Measurements from ENCODE around the gene MAFG.

MAFG gene

DNA sequence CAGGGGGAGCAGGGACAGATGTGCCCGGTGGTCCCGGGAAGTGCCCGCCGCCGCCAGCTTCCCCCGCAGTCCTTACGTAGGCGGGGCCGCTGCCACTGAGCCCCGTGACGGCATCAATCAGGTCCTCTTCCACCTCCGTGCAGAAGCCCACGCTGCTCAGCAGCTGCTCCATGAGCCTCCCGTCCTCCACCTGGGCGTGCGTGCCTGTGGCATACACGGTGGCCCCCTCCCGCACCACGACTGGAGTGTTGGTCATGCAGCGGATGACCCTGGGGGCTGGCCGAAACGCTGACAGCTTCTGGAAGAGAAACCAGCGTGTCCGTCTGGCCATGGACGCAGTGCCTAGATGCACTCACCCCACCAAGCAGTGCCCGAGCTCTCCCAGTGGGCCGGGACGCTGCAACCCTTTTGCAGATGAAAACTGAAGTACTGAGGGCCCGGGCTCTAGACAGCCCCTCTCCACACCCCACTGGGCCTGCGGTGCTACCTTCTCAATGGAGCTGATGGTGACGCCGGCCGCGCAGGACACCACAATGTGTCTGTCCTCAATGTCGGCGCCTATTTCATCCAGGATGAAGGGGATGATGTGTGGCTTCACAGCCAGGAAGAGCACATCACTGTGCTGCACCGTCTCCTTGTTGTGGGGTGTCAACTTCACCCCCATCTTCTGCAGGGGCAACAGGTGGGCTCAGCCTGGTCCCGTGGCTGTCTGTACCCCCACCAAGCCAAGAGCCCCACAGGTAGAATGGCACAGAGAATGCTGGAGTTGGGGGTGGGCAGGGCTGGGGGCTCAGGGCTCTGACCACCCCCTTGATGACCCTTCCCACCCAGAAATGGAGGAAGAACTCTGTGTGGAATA, 7.5 kb upstream of the MAFG start:
- DNase-seq, result no peak

DNA sequence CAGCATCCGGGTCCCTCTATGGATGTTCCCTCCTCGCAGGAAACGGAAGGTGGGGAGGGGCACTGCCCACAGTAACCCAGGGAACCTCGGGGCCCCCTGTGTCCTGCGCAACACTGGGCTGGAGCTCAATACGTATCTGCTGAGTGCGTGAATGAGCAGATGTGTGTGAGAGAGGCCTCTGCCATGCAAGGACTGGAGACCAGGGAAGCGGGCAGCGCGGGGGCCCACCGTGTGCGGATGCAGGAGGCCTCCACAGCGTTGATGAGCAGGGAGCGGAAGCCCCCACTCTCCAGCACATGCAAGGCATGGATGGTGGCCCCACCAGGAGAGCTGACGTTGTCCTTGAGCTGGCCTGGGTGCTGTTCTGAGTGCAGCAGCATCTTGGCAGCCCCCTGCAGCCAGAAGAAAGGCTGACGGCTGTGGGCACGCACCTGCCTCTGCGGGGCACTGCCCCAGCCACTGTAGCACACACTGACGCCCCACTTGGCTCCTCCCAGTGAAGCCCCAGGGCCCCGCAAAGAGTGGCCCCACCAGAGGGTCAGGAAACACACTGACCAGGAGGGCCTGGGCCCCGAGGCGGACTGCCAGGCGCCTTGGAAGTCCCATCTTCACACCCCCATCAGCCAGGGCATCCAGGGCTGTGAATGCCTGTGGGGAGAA, 6.7 kb upstream of the MAFG start:
- no peak for DNase-seq

DNA sequence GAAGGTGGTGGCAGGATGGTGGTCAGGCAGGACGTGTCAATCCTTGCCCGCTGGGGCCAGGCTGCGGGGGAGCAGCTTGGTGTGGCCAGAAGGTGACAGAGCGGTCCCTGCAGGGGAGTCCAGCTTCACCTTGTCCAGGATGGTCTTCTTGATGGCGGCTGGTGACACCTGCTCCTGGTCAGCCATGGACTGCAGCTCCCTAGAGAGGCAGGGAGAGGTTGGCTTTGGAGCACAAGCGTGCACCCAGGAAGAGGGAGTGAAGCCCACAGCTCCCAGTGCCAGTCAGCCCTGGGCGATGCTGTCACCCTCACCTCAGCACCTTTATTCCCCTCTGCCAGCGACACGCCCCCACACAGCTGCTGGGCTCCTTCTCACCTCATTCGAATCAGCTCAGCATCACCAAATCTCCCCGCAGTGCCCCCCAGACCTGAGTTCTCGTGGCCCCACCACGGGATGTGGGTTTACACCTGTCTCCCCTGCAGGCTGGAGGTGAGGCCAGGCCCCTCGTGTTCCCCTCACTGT, 5.7 kb upstream of the MAFG start:
- no peak for DNase-seq

DNA sequence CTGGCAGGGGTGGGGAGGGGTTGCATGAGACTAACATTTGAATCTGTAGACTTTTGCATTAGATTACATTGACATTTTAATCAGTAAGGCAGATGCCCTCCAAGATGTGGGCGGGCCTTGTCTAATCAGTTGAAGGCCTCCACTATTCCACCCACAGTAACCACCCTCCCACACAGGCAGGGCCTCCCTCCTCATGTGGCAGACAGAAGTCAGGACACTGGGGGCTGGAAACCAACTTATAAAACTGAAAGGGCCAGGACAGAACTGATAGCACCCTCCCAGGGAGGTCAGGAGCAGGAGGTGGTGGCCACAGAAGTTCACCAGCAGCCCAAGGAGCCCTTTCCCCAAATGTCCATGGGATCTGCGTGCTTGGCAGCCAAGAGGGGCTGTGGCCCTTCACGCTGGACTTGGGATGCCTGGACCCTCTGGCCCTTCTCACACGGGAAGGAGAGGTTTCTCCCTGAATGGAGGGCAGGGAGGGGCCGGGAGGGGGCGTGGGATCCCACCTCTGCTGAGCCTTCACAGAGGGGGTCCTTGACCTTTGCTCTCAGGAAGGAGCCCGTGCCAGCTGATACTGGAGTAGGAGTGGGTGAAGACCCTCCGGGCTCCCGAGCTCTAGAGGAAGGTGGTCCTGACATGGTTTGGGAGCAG, 4.9 kb upstream of the MAFG start:
- no peak for DNase-seq

DNA sequence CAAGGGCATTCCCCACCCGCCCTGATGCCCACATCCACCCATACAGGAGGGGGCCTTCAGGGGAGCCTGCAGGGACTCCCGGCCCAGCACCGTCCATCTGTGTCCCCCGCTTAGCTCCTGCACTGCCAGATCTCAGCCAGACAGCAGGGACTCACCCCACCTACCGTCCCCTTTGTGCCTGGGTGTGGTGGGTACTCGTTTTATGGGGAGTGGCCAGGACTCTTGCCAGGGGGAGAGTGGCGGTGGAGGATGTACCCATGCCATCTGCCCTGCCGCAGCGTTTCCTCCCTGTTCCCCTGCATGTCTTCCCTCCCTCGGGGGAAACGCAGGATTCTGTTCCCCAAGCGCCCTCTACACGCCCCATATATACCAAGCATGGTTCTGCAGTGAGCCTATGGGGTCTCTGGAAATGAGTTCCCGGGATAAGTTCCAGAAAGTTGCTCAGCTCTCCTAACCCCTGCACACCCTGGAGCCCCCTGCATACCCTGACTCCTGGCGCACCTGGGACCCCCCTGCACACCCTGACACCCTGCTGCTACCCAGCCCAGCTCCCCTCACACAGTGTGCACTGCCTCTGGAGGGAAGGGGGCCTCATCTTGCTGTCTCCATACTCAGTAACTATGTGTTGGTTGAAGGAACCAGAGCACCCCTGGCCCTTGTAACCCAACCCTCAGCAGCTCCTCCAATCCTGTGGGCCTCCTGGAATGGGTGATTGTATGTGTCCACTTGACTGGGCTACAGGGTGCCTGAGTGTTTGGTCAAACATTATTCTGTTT, 4.2 kb upstream of the MAFG start:
- DNase-seq, result no peak

DNA sequence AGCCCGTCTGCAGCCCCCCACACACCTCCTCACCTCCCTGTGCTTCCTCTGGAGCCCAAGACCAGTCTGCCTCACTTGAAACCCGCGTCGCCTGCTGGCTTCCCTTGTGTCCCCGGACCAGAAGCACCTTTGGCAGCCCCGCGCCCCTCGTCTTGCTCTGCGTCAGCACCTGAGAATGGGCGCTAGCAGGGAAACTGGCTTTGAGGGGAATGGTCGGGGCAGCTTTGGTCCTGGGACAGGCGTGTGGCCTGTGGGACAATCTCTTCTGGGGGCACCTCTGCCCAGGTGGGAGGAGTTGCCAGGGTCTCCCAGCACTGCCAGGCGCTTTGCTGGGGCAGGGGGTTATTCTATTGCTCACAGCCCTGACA, 3.6 kb upstream of the MAFG start:
- DNase-seq, result peak; percentile 41

DNA sequence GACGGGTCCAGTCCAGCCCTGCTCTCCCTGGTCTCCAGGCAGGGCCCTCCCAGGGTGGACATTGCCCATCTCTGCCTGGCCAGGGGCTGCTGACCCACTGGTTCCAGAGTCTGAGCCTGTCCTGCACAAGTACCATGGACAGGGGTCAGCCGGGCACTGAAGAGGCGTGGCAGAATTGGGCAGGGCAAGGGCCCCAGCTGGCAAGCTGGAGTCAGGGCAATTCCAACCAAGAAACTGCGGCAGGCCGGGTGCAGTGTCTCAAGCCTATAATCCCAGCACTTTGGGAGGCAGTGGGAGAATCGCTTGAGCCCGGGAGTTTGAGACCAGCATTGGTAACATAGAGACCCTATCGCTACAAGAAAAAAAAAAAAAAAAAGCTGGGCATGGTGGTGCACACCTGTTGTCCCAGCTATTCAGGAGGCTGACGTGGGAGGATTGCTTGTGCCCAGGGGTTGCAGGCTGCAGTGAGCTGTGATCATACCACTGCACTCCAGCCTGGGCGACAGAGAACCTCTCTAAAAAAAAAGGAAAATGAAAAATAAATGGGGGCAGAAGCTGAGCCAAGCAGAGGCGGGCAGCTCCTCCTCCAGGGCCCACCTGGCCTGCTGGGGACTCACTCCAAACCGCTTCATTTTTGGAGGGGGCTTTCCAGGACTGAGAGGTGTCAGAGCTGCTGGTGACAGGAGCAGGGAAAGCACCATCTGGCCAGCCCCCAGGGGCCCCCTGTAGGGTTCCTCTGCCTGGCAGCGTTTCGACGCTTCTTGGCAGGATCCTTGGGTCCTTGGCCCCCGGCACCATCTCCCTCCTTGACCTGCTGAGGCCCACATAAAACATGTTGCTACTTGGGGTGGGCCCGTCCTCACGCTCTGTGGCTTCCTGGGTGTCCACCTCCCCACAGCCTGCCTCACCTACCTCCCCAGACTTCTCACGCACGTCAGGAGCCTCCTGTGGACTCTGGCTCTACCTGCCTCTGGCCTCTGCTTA, 2.9 kb upstream of the MAFG start:
- peak; percentile 48 for DNase-seq

DNA sequence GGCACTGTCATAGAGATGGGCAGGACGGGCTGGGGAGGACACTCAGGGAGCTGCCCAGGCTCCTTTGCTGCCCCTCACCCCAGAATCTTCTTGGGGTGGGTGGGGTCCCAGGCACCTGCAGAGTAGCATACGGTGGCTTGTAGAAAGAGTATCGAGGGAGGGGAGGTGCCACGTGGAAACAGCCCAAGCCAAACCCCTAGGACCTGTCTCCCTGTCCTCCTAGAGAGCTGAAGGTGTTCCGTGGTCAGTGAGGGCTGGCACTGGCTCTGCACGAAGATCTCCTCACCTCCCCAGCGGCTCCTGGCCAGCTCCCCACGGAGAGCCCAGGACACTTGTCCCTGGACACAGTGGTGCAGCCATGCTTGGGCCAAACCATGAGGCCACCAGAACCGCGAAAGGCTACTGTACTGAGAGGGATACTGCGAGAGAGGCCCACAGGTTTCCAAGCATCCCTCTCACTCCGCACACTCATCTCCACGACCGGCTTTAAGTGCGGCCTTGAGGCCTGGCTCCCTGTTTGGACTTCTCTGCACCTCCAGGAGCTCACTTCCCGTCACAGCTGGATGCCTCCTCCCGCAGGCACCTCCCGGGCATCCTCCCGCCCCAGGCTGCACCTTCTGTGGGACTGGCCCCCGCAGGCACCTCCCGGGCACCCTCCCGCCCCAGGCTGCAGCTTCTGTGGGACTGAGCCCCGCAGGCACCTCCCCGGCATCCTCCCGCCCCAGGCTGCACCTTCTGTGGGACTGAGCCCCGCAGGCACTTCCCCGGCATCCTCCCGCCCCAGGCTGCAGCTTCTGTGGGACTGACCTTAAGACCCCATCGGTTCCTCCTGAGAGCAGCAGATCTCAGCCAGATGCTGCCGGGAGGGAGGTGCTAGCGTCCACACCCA, 2.0 kb upstream of the MAFG start:
- DNase-seq, result no peak

DNA sequence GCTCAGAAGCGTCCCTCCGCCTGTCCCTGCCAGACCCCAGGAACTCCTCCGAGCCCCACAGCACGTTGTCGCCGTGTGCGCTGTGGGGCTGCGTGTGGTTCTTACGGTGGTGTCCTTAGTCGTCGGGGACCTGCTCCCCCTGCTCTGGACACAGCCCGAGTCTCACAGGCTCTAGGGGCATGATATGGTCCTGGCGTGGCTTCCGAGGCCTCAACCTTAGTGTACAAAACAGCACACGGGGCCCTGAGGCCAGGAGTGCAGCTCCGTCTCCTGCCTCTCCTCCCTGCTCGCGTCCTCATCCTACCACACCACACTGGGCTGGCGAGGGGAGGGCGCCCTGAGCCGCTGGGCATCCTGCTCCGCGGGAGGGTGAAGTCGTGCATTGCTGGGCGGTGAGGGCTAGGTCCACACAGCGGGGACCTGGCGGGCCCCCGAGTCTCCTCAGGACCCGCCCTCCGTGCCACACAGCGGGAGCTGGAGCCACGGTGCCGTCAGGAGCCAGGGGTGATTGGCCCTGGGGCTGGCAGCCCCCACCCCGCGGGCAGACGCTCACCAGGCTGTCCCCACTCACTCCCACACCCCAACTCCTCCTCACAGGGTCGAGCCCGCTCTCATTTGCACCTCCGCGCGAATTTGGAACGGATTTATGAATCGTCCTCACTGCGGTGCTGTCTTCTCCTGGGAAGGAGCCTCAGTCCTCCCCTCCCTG, 1.2 kb upstream of the MAFG start:
- peak; percentile 38 for DNase-seq

DNA sequence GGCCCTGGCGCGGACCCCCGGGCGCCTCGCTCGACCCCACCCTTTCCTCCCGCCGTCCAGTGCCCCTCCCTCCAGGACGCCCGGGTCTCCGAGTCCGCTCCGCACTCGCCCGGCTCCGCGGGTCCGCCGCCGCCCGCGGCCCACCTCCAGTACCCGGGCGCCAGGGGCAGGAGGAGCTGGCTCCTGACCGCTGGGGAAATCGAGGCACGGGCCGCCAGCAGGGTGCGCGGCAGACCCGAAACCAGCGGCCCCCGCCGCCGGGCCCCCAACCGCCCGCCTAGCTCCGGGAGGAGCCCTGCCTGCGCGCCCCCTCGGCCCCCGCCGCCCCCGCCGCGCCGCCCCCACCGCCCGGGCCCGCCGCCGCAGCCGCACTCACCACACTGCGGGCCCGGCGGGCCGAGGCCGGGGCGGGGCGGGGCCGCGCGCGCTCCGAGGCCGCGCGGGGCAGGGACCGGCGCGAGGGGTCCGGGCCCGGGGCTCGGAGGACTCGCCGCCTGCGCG, 333 bp downstream of the MAFG start:
- DNase-seq, result peak; percentile 65

DNA sequence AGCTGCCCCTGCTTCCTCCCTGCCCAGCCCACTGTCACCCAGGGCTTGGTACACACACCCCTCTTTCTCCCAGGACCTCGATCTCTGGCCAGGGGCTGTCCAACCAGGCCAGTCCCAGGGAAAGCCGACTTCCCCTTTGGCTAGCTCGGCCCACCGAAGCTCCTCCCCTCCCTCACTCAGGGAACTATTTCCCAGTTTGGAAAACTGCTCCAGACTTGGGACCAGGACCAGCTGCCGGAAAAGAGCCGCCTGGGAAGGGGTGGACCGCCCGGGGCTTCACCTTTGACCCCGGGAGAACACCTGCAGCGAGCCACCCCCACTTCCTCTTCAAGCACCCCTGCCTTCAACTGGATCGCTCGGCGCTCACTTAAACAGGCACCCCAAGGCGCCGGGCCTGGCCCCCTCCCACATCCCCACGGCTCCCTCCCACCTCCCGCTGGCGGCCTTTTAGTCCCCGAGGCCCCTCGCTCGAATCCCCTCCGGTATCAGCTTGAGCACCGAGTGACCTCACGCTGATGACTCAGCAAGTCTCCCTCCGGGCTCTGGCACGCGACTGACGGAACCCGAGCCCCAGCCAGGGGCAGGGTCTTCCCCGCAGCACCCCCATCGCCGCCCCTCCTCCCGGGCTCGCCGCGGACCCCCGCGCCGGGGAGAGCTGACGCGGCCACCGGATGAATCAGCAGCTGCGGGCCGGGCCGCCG, 934 bp downstream of the MAFG start:
- peak; percentile 74 for DNase-seq

DNA sequence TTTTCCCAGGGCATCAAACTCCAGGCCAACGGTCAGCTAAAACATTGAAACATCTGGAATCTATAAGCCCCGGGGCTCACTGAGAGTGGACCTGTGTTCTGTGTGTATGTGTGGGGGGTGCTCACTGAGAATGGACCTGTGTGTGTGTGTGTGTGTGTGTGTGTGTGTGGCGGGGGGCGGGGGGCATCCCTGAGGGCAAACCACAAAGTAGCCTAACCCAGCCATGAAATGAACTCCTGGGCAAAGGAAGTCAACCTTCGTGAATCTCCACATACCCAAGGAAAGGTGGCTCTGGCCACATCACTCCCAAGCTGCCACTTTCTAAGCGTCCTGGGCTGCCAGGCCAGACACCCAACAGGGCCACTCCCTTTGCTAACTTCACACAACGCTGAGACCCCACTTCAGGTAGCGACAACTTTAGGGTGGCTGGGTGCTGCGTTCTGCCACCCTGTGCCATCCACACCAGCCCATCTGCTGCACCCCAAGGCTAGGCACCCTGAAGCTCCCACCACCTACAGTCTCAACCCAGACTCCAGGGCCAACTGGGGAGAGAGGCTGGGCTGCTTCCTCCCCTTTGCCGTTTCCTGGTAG, 1.6 kb downstream of the MAFG start:
- DNase-seq, result peak; percentile 46

DNA sequence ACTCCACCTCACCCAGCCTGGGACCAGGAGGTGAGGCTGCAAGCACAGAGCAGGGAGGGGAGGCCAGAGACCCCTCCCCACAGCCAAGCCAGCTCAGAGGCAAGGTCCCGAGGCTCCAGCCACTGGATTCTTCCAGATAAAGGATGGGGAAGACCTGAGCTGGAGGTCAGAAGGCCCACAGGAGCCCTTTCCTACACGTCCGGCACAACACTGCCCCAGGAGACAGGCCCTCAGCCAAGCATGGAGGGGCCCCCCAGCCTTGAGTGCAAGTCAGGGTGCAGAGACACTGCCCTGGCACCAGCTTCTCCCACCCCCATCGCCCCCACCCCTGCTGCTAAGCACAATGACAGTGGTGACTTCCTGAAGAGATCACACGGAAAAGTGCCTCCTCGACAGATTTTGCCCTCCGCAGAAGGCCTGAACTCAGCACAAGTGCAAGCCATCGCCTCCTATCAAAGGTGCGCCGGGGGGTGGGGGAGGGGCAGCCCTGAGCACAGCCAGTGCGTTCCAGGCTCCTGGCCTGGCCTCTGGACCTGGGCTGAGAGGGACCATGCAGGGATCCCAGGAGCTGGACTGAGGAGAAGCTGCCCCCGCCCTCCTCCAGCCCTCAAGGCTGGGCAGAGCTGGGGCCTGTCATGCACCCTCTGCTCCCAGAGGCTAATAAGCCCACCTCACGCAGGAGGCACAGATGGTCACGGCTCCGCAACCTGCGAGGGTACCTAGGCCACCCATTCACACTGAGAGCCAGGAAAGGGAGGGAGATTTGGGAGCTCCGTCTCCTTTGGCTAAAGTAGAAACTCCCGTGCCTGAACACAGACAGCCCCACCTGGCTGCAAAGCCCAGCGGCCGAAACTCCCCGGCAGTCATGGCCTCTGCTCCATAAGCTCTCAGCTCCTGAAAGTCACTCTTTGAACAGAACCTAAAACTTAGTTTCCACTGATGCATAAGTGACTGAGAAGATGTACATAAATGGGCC, 2.7 kb downstream of the MAFG start:
- DNase-seq, result no peak

DNA sequence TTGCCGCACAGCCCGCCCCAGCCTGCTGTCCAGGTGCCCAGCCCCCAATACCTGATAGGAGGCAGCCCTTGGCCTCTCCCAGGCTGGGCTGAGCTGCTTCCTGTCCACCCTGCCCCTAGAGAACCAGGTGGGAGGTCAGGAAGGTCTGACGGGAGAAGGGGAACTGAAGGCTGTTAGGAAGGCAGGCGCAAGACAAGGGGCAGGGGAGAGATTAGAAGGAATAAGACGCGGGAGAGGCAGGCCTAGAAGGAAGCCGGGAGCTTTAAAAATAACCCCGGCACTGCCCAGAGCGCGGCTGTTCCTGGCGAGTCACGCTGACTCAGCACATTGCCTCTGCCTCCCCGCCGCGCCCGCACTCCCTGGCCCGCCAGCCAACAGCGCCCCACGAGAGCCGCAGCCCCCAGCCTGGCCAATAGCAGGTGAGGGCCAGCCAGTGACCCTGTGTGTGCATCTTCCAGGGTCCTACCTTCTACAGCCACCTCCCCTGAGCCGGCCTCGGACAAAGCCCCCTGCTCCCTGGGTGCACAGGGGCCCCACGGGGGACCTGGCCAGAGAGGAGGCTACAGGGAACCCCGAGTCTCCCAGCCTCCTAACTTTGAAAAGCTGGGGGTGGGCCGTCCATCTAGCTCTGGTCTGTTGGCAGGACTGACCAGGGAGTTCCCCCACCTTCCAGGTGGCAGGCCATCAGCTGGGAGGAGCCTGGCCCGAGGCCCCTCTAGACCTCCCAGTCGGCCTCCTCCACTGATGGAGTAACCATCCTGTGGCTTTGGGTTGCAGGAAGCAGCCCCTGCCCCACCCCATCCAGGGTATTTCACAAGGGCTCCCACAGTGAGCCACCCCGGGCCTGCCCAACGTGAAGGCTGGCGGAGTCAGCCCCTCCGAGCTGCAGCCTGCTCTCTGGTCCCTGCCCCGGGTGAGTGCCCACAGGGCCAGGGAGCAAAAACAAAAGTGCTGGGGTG, 4.0 kb downstream of the MAFG start:
- DNase-seq, result peak; percentile 68

DNA sequence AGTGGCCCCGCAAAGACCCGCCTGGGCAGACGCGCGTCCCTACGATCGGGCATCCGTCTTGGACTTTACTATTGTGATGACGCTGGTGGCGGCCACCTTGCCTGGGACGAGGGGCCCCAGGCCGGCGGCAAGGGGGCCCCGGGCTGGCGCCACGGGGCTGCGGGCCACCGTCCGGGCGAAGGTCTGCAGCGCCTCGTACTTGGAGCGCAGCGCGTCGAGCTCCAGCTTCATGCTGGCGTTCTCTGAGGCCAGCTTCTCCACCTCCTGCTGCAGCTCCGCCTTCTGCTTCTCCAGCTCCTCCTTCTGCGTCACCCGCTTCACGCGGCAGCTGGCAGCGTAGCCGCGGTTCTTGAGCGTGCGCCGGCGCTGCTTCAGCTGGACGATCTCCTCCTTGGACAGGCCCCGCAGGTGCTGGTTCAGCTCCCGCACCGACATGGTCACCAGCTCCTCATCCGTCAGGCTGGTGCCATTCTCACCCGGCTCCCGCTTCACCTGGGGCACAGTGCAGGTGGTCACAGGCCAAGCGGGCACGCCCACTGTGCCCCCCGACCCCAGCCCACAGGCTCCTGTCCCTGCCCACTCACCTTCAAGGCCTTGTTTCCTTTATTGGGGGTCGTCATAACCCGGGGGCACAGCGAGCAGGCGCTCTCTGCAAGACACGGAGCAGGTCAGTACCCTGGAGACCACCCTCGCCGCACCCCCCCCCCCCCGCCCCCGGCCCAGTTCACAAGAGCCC, 4.8 kb downstream of the MAFG start:
- no peak for DNase-seq

Measured in left hindlimb (tissue), 1 donor.